Progenitor cell of endocrine pancreas (in vitro differentiated cells): ENCODE data around the gene CCL11. TPM values are rescaled to one million over a fixed set of nuclear protein-coding genes. Genes with fewer than 3 reads are reported as not detected.

Source experiments
- DNase-seq: peaks from one replicate; pipeline ENCODE4 v3.0.0; 2021; ENCODE audit warnings: low spot score; ENCODE audit not compliant: unreplicated experiment
- H3K27ac Mint-ChIP-seq: 2 replicates; pipeline ENCODE4 v1.8.0; 2021; ENCODE audit warnings: mild to moderate bottlenecking, moderate library complexity, mixed read lengths
- H3K27me3 Mint-ChIP-seq: 2 replicates; pipeline ENCODE4 v1.8.0; 2021; ENCODE audit warnings: mixed read lengths
- H3K36me3 Mint-ChIP-seq: 2 replicates; pipeline ENCODE4 v1.8.0; 2022; ENCODE audit warnings: mixed read lengths; ENCODE audit not compliant: insufficient read depth
- H3K4me1 Mint-ChIP-seq: 2 replicates; pipeline ENCODE4 v1.8.0; 2021; ENCODE audit warnings: low read depth, mixed read lengths
- H3K4me3 Mint-ChIP-seq: 2 replicates; pipeline ENCODE4 v1.8.0; 2021; ENCODE audit warnings: low read depth, mild to moderate bottlenecking, moderate library complexity, mixed read lengths
- H3K9me3 Mint-ChIP-seq: 2 replicates; pipeline ENCODE4 v1.8.0; 2021; ENCODE audit warnings: low read depth, mixed read lengths
- CTCF ChIP-seq: fragments of 200-600 bp; sonication (generic); IDR thresholded peaks from one replicate; pipeline ENCODE4 v1.5.0; 2021; ENCODE audit warnings: antibody characterized with exemption, mild to moderate bottlenecking; ENCODE audit not compliant: unreplicated experiment
- total RNA-seq: library from RNA; stranded (reverse); gene quantifications from 2 replicates; pipeline ENCODE4 v1.2.1, GENCODE V29; 2021

CCL11 gene
- total RNA-seq, 1 donor from 2014 or later: not detected

GRCh38 chr17:34253139-34253525 lies 32.4 kb upstream of the CCL11 start:
- no peak overlapping the region for H3K27ac Mint-ChIP-seq
- H3K27me3 Mint-ChIP-seq: peaks cover 31% of the 10 kb centered on the region
- no peaks in the 10 kb centered on the region for H3K36me3 Mint-ChIP-seq
- H3K4me3 Mint-ChIP-seq: no peak overlapping the region
- no peaks in the 10 kb centered on the region for H3K9me3 Mint-ChIP-seq
- no peak for DNase-seq
- H3K4me1 Mint-ChIP-seq: peaks cover 9% of the 10 kb centered on the region
- TF ChIP-seq CTCF: no peak

- no peaks in the 10 kb centered on the region for H3K36me3 Mint-ChIP-seq
- H3K27me3 Mint-ChIP-seq: peaks cover 31% of the 10 kb centered on the region
- no peak overlapping the region for H3K27ac Mint-ChIP-seq
- TF ChIP-seq CTCF: no peak
- peaks cover 9% of the 10 kb centered on the region for H3K4me1 Mint-ChIP-seq
- DNase-seq: no peak
- no peaks in the 10 kb centered on the region for H3K9me3 Mint-ChIP-seq
- no peak overlapping the region for H3K4me3 Mint-ChIP-seq
Observed at GRCh38 chr17:34254146-34254545, 31.4 kb upstream of the CCL11 start.

GRCh38 chr17:34254651-34255380 lies 30.7 kb upstream of the CCL11 start, which contains the start of gene CCL2:
Gene CCL2 (plus strand): TSS chr17:34255285. CDS start chr17:34255350, 65 bp downstream.
- no peaks in the 10 kb centered on the region for H3K9me3 Mint-ChIP-seq
- peaks cover 31% of the 10 kb centered on the region for H3K27me3 Mint-ChIP-seq
- no peak for TF ChIP-seq CTCF
- no peak within 1 kb of the TSS for H3K27ac Mint-ChIP-seq
- H3K36me3 Mint-ChIP-seq: no peaks in the 10 kb centered on the region
- DNase-seq: no peak
- peaks cover 9% of the 10 kb centered on the region for H3K4me1 Mint-ChIP-seq
- H3K4me3 Mint-ChIP-seq: peak within 1 kb of the TSS; percentile 57

DNA sequence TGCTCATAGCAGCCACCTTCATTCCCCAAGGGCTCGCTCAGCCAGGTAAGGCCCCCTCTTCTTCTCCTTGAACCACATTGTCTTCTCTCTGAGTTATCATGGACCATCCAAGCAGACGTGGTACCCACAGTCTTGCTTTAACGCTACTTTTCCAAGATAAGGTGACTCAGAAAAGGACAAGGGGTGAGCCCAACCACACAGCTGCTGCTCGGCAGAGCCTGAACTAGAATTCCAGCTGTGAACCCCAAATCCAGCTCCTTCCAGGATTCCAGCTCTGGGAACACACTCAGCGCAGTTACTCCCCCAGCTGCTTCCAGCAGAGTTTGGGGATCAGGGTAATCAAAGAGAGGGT lies 30.2 kb upstream of the CCL11 start:
- no peaks in the 10 kb centered on the region for H3K36me3 Mint-ChIP-seq
- TF ChIP-seq CTCF: no peak
- no peak overlapping the region for H3K27ac Mint-ChIP-seq
- no peak overlapping the region for H3K4me3 Mint-ChIP-seq
- H3K4me1 Mint-ChIP-seq: peaks cover 9% of the 10 kb centered on the region
- peaks cover 31% of the 10 kb centered on the region for H3K27me3 Mint-ChIP-seq
- DNase-seq: no peak
- no peaks in the 10 kb centered on the region for H3K9me3 Mint-ChIP-seq

DNA sequence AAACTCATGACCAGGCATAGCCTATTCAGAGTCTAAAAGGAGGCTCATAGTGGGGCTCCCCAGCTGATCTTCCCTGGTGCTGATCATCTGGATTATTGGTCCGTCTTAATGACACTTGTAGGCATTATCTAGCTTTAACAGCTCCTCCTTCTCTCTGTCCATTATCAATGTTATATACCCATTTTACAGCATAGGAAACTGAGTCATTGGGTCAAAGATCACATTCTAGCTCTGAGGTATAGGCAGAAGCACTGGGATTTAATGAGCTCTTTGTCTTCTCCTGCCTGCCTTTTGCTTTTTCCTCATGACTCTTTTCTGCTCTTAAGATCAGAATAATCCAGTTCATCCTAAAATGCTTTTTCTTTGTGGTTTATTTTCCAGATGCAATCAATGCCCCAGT lies 29.7 kb upstream of the CCL11 start:
- Mint-ChIP-seq H3K9me3 (no peaks in the 10 kb centered on the region), H3K4me1 (peaks cover 8% of the 10 kb centered on the region), H3K4me3 (no peak overlapping the region), H3K27me3 (peaks cover 31% of the 10 kb centered on the region), H3K36me3 (no peaks in the 10 kb centered on the region), H3K27ac (no peak overlapping the region)
- DNase-seq: no peak
- no peak for TF ChIP-seq CTCF
